ENCODE data around the gene NRBP1. TPM values are rescaled to one million over a fixed set of nuclear protein-coding genes. Genes with fewer than 3 reads are reported as not detected.
"Not testable (repeated sequence)": the region's sequence is repeated elsewhere in the genome, so short reads cannot be mapped to it uniquely, and the experiment has no call there.

NRBP1 gene
- total RNA-seq, 1 donor from 2014 or later = 130 TPM

GRCh38 chr2:27421660-27422250 lies 6.7 kb upstream of the NRBP1 start:
- DNase-seq (ENCODE audit: extremely low read depth, low read depth, low spot score) = no peak

GRCh38 chr2:27422958-27423357 lies 5.5 kb upstream of the NRBP1 start:
- DNase-seq (ENCODE audit: extremely low read depth, low read depth, low spot score) = no peak

GRCh38 chr2:27425039-27425438 lies 3.4 kb upstream of the NRBP1 start:
- DNase-seq (ENCODE audit: extremely low read depth, low read depth, low spot score) = not testable (repeated sequence)

- DNase-seq (ENCODE audit: extremely low read depth, low read depth, low spot score) = no peak
These were observed 593 bp upstream of the NRBP1 start for GRCh38 chr2:27427863-27428212.

- DNase-seq (ENCODE audit: extremely low read depth, low read depth, low spot score) = no peak
These were observed 629 bp downstream of the NRBP1 start for GRCh38 chr2:27428978-27429541.

GRCh38 chr2:27431395-27431794 lies 3.0 kb downstream of the NRBP1 start:
- no peak for DNase-seq (ENCODE audit: extremely low read depth, low read depth, low spot score)

- no peak for DNase-seq (ENCODE audit: extremely low read depth, low read depth, low spot score)
These were observed 7.2 kb downstream of the NRBP1 start for GRCh38 chr2:27435628-27436027.

GRCh38 chr2:27441226-27441926 lies 12.9 kb downstream of the NRBP1 start:
- no peak for DNase-seq (ENCODE audit: extremely low read depth, low read depth, low spot score)

- DNase-seq (ENCODE audit: extremely low read depth, low read depth, low spot score) = no peak
These were observed 13.8 kb downstream of the NRBP1 start, which contains the start of gene KRTCAP3 for GRCh38 chr2:27441958-27442919. TSS of gene KRTCAP3 (plus strand) at chr2:27442381. CDS start at chr2:27442413, 32 bp downstream.

GRCh38 chr2:27442920-27443282 lies 14.5 kb downstream of the NRBP1 start:
- no peak for DNase-seq (ENCODE audit: extremely low read depth, low read depth, low spot score)

- no peak for DNase-seq (ENCODE audit: extremely low read depth, low read depth, low spot score)
These were observed 16.7 kb downstream of the NRBP1 start for GRCh38 chr2:27445155-27445554.

- no peak for DNase-seq (ENCODE audit: extremely low read depth, low read depth, low spot score)
These were observed 17.2 kb downstream of the NRBP1 start for GRCh38 chr2:27445615-27446014.

GRCh38 chr2:27446057-27446456 lies 17.6 kb downstream of the NRBP1 start:
- no peak for DNase-seq (ENCODE audit: extremely low read depth, low read depth, low spot score)

- DNase-seq (ENCODE audit: extremely low read depth, low read depth, low spot score) = no peak
These were observed 19.9 kb downstream of the NRBP1 start for GRCh38 chr2:27448381-27448780.

GRCh38 chr2:27451095-27451494 lies 22.7 kb downstream of the NRBP1 start:
- DNase-seq (ENCODE audit: extremely low read depth, low read depth, low spot score) = no peak

- DNase-seq (ENCODE audit: extremely low read depth, low read depth, low spot score) = no peak
These were observed 25.5 kb downstream of the NRBP1 start for GRCh38 chr2:27453968-27454367.

GRCh38 chr2:27461118-27461517 lies 32.7 kb downstream of the NRBP1 start:
- no peak for DNase-seq (ENCODE audit: extremely low read depth, low read depth, low spot score)

GRCh38 chr2:27464443-27464842 lies 36.0 kb downstream of the NRBP1 start:
- no peak for DNase-seq (ENCODE audit: extremely low read depth, low read depth, low spot score)

GRCh38 chr2:27471961-27472360 lies 43.5 kb downstream of the NRBP1 start:
- DNase-seq (ENCODE audit: extremely low read depth, low read depth, low spot score) = no peak

- DNase-seq (ENCODE audit: extremely low read depth, low read depth, low spot score) = no peak
These were observed 57.1 kb downstream of the NRBP1 start for GRCh38 chr2:27485496-27485895.

GRCh38 chr2:27489118-27489497 lies 60.7 kb downstream of the NRBP1 start:
- DNase-seq (ENCODE audit: extremely low read depth, low read depth, low spot score) = no peak
